ENCODE results near the gene C1QTNF1.

DNA sequence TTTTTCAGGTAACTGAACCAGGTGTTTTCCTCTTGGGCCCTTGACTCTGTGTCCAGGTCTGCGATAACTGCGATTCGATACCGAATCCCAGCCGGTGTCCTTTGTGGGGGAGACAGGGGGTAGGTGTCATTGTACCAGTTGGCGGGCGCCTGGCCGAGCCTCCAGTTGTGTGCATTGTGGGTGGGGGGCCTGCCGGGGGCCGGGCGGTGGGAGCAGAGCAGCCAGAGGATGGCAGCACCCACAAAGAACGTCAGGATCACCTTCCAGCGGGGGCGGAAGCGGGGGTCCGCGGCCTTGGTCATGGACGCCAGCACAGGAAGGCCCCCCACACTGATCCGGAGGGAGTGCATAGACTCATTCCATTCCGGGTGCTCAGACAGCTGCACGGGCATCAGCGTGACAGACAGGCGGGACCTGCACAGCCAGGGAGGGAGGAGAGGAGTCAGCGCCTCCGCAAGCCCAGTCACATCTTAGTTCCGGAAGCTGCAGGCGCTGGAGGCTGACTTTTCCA lies 26.7 kb upstream of the C1QTNF1 start:
- TF ChIP-seq, protein P1, sequence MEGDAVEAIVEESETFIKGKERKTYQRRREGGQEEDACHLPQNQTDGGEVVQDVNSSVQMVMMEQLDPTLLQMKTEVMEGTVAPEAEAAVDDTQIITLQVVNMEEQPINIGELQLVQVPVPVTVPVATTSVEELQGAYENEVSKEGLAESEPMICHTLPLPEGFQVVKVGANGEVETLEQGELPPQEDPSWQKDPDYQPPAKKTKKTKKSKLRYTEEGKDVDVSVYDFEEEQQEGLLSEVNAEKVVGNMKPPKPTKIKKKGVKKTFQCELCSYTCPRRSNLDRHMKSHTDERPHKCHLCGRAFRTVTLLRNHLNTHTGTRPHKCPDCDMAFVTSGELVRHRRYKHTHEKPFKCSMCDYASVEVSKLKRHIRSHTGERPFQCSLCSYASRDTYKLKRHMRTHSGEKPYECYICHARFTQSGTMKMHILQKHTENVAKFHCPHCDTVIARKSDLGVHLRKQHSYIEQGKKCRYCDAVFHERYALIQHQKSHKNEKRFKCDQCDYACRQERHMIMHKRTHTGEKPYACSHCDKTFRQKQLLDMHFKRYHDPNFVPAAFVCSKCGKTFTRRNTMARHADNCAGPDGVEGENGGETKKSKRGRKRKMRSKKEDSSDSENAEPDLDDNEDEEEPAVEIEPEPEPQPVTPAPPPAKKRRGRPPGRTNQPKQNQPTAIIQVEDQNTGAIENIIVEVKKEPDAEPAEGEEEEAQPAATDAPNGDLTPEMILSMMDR (IDR thresholded peaks at IDR 0.05) = no peak
- TF ChIP-seq POLR2A (IDR thresholded peaks at IDR 0.05) = no peak

Data from Peyer's patch (tissue), 4 donors.